HG02943 (cell line): Measurements from ENCODE around the gene ARHGEF2.
"Not testable (repeated sequence)": the region's sequence is repeated elsewhere in the genome, so short reads cannot be mapped to it uniquely, and the experiment has no call there.

Source experiments
- ATAC-seq: cut with Tn5 transposase; IDR thresholded peaks from one replicate; pipeline ENCODE4 v1.9.1; 2021; ENCODE audit warnings: mild to moderate bottlenecking, low read depth, moderate library complexity; ENCODE audit not compliant: unreplicated experiment

The ARHGEF2 gene

GRCh38 chr1:155946633-155947219 is 31.6 kb downstream of the ARHGEF2 start:
- ATAC-seq, result peak; percentile 16

GRCh38 chr1:155944444-155944799 is 33.9 kb downstream of the ARHGEF2 start:
- ATAC-seq, result no peak

- no peak for ATAC-seq
Measured at GRCh38 chr1:155942578-155943141, 35.7 kb downstream of the ARHGEF2 start.

DNA sequence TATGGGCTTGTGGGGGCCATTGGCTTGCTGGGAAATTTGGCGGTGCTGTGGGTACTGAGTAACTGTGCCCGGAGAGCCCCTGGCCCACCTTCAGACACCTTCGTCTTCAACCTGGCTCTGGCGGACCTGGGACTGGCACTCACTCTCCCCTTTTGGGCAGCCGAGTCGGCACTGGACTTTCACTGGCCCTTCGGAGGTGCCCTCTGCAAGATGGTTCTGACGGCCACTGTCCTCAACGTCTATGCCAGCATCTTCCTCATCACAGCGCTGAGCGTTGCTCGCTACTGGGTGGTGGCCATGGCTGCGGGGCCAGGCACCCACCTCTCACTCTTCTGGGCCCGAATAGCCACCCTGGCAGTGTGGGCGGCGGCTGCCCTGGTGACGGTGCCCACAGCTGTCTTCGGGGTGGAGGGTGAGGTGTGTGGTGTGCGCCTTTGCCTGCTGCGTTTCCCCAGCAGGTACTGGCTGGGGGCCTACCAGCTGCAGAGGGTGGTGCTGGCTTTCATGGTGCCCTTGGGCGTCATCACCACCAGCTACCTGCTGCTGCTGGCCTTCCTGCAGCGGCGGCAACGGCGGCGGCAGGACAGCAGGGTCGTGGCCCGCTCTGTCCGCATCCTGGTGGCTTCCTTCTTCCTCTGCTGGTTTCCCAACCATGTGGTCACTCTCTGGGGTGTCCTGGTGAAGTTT is 36.4 kb downstream of the ARHGEF2 start:
- no peak for ATAC-seq

DNA sequence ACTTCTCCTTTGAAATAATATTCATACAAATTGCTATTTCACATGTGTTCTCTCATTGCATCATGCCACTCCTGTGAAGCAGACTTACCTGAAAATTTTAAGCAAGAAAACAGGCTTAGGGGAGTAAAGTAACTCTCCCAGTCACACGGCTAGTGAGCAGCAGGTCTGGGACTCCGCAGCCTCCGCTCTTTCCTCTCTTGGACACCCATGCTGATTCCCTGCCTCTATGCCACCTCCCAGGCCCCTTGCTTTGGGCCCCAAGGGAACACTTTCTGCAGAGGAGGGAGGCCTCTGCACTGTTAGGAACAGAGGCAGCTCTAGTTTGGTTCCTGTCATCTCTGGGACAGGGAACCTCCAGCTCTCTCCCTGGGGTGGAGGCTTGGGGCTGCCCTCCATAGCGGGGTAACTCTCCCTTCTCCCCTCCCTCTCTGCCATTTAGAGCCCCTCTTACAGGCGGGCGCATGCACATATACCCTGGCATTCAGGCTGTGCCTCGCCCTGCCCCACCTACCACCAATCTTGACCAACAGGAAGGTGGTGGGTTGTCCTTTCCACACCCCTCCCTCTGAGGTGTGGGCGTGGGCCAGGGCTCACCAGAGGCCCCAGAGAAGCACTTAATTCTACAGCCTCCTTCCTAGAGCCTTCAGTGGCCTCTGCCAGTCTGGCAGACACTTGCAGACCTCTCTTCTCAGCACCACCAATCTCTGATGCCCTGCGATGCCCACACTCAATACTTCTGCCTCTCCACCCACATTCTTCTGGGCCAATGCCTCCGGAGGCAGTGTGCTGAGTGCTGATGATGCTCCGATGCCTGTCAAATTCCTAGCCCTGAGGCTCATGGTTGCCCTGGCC is 37.1 kb downstream of the ARHGEF2 start, which contains the start of gene RXFP4:
Gene RXFP4, plus strand, starts transcription at position 646 of the 852 bp plus-strand sequence. Its CDS starts 72 bp downstream, at position 718.
- ATAC-seq, result no peak

- ATAC-seq, result no peak
Measured at GRCh38 chr1:155940482-155940992, 37.8 kb downstream of the ARHGEF2 start.

DNA sequence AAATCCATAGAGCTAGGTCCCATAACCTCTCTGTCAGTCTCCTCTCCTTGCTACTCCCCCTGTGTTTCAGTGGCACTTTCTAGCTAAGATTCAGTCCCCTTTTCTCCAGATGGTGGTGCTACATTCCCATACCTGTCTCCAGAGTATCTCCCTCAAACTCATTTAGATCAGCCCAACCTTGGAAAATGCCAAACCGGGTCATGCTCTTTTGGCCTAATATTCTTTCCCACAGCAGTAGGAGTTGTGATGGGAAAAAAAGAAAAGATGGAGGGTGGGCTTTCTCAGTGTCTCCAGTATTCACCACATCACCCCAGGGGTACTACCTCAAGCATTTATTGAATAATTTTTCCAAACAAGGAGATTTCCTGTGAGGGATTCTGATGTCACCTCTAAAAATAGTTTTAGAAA is 40.1 kb downstream of the ARHGEF2 start:
- no peak for ATAC-seq

DNA sequence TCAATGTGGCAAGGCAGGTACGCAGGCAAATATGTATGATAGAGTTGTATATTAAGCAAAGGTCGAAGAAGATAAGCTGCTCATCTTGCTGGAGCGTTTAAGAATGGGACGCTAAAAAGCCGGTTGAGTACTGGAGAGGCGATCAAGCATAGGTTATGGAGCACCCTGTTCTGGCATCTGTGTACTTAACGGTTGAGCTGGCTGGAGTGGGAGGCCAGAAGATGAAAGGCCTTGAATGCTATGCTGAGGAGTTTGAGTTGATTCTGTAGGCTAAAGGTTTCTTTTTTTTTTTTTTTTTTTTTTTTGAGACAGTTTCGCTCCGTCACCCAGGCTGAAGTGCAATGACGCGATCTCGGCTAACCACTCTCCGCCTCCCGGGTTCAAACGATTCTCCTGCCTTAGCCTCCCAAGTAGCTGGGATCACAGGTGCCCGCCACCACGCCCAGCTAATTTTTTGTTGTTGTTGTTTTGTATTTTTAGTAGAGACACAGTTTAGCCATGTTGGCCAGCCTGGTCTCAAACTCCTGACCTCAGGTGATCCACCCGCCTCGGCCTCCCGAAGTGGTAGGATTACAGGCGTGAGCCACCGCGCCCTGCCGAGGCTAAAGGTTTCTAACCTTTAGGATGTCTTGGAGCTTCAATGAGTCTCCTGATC is 43.3 kb downstream of the ARHGEF2 start:
- no peak for ATAC-seq

DNA sequence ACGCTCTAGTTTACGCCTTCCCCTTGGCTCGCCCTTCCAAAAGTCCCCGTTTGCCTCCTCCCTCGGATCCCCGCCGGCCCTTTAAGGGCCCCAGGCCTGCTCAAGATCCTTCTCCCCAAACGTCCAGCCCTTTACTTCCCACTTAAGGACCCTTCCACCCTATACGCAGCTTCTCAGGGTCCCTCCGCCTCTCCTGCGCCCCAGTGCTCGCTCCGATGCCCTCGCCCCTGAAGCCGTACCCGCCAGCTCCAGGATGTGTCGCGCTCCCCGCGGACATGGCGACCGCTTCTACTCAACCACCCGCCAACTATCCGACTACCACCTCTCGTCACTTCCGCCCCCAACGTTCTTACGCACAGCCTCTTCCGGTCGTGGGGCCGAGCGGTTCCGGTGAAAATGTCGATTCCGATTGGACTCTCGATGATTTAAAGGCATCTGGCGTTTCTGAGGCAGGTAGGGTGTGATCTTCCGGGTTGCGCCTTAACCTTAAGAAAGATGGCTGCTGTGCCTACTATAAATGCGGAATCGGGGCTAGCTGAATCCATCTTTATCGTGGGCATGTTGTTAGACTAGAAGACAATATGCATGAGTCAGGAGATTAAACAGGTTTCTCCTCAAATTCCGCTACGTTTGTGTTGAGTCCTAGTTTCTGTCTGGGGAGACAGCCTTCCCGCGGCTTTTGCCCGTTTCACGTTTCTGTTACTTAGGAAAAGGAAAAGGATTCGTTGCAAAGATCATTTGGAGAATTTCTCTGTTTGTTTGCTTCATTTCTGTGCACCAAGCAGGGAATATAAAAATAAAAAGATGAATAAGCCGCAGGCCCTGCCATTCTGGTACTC is 44.0 kb downstream of the ARHGEF2 start, which contains the start of gene KHDC4:
Gene KHDC4, minus strand, starts transcription at position 317 of the 839 bp plus-strand sequence. Its CDS starts 40 bp downstream, at position 277.
- peak; percentile 95 for ATAC-seq

GRCh38 chr1:155933591-155934096 is 44.7 kb downstream of the ARHGEF2 start:
- ATAC-seq, result no peak

GRCh38 chr1:155932487-155932886 is 45.9 kb downstream of the ARHGEF2 start:
- ATAC-seq, result no peak

DNA sequence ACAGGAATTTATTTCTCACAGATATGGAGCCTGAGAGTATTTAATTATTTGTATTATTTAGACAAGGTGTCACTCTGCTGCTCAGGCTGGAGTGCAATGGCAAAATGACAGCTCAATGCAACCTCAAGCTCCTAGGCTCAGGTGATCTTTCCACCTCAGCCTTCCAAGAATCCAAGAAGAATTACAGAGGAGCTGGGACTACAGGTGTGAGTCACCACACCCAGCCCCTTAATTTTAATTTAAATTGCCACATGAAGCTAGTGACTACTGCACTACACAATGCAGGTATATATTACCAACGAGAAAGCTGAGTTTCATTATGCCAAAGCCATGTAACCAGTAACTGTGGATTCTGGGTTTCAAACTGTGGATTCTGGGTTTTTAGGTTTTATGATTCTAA is 46.3 kb downstream of the ARHGEF2 start:
- no peak for ATAC-seq

GRCh38 chr1:155931332-155932038 is 46.9 kb downstream of the ARHGEF2 start:
- ATAC-seq, result no peak

GRCh38 chr1:155930725-155931124 is 47.6 kb downstream of the ARHGEF2 start:
- not testable (repeated sequence) for ATAC-seq

GRCh38 chr1:155929057-155929456 is 49.3 kb downstream of the ARHGEF2 start:
- ATAC-seq, result no peak

- ATAC-seq, result no peak
Measured at GRCh38 chr1:155925506-155925905, 52.8 kb downstream of the ARHGEF2 start.

- no peak for ATAC-seq
Measured at GRCh38 chr1:155920717-155921116, 57.6 kb downstream of the ARHGEF2 start.

- no peak for ATAC-seq
Measured at GRCh38 chr1:155919801-155920200, 58.5 kb downstream of the ARHGEF2 start.
